Trophoblast cell (in vitro differentiated cells and primary cell): ENCODE data around the gene IQCH.

Experiments used
- DNase-seq, 2 donors: peaks; one replicate each; pipeline ENCODE4 v3.0.0-alpha.2; 2016
- H2AFZ ChIP-seq: 2 replicates; pipeline ENCODE4 v1.6.1; 2013; ENCODE audit warnings: low read length, moderate library complexity, mild to moderate bottlenecking; ENCODE audit not compliant: insufficient read depth, poor library complexity
- H2AK5ac ChIP-seq: 2 replicates; pipeline ENCODE4 v1.6.1; 2013; ENCODE audit warnings: mild to moderate bottlenecking, low read length
- H2BK120ac ChIP-seq: 2 replicates; pipeline ENCODE4 v1.6.1; 2013; ENCODE audit warnings: low read length, mild to moderate bottlenecking, moderate library complexity; ENCODE audit not compliant: insufficient read depth, poor library complexity
- H2BK12ac ChIP-seq: 2 replicates; pipeline ENCODE4 v1.6.1; 2013; ENCODE audit warnings: mild to moderate bottlenecking, low read length, moderate library complexity
- H2BK5ac ChIP-seq: 2 replicates; pipeline ENCODE4 v1.6.1; 2013; ENCODE audit warnings: low read length, low read depth, moderate library complexity, mild to moderate bottlenecking; ENCODE audit not compliant: poor library complexity
- H3K14ac ChIP-seq: 2 replicates; pipeline ENCODE4 v1.6.1; 2013; ENCODE audit warnings: mild to moderate bottlenecking, low read length
- H3K18ac ChIP-seq: 2 replicates; pipeline ENCODE4 v1.6.1; 2013; ENCODE audit warnings: mild to moderate bottlenecking, low read length
- H3K23ac ChIP-seq: 2 replicates; pipeline ENCODE4 v1.6.1; 2013; ENCODE audit warnings: low read length
- H3K27ac ChIP-seq: 2 replicates; pipeline ENCODE4 v1.5.1; 2013; ENCODE audit warnings: low read depth, mild to moderate bottlenecking, inconsistent platforms, low read length, moderate library complexity
- H3K27me3 ChIP-seq: 2 replicates; pipeline ENCODE4 v1.6.1; 2013; ENCODE audit warnings: inconsistent platforms, mild to moderate bottlenecking, low read length, moderate library complexity; ENCODE audit not compliant: insufficient read depth
- H3K36me3 ChIP-seq, 2 experiments: 1 replicate in 1 of 2; 2 replicates in 1 of 2; pipeline ENCODE4 v1.6.1; 2013; ENCODE audit warnings: low read length in 2 of 2, mild to moderate bottlenecking in 2 of 2, moderate library complexity in 1 of 2; ENCODE audit not compliant: insufficient read depth in 2 of 2, control insufficient read depth in 1 of 2
- H3K4ac ChIP-seq: 2 replicates; pipeline ENCODE4 v1.6.1; 2013; ENCODE audit warnings: low read depth, mild to moderate bottlenecking, low read length, moderate library complexity
- H3K4me1 ChIP-seq, 2 experiments: 1 replicate in 1 of 2; 2 replicates in 1 of 2; pipeline ENCODE4 v1.6.1; 2013; ENCODE audit warnings: low read length in 2 of 2, mild to moderate bottlenecking in 2 of 2, moderate library complexity in 1 of 2; ENCODE audit not compliant: insufficient read depth in 2 of 2, control insufficient read depth in 1 of 2
- H3K4me2 ChIP-seq: 2 replicates; pipeline ENCODE4 v1.6.1; 2013; ENCODE audit warnings: inconsistent platforms, mild to moderate bottlenecking, low read length, moderate library complexity
- H3K4me3 ChIP-seq: 2 replicates; pipeline ENCODE4 v1.5.1; 2013; ENCODE audit warnings: mild to moderate bottlenecking, low read depth, low read length, inconsistent platforms
- H3K79me1 ChIP-seq: one replicate; pipeline ENCODE4 v1.6.1; 2013; ENCODE audit warnings: low read length
- H3K79me2 ChIP-seq: 2 replicates; pipeline ENCODE4 v1.6.1; 2013; ENCODE audit warnings: low read length, mild to moderate bottlenecking; ENCODE audit not compliant: control insufficient read depth, insufficient read depth, poor library complexity
- H3K9ac ChIP-seq: 2 replicates; pipeline ENCODE4 v1.6.1; 2013; ENCODE audit warnings: mild to moderate bottlenecking, low read length
- H3K9me3 ChIP-seq: 2 replicates; pipeline ENCODE4 v1.6.1; 2013; ENCODE audit warnings: low read depth, mild to moderate bottlenecking, control low read depth, inconsistent platforms, low read length; ENCODE audit not compliant: insufficient read depth
- H4K12ac ChIP-seq: 2 replicates; pipeline ENCODE4 v1.6.1; 2013; ENCODE audit warnings: low read depth, mild to moderate bottlenecking, low read length, moderate library complexity
- H4K8ac ChIP-seq: 2 replicates; pipeline ENCODE4 v1.6.1; 2013; ENCODE audit warnings: low read depth, mild to moderate bottlenecking, low read length, moderate library complexity
- H4K91ac ChIP-seq: one replicate; pipeline ENCODE4 v1.6.1; 2013; ENCODE audit warnings: low read depth, mild to moderate bottlenecking, low read length, moderate library complexity
- WGBS: extraction: QIAGEN DNeasy Blood & Tissue Kit; methylation state at CpG from one replicate; pipeline ENCODE4 v1.1.7; 2013; ENCODE audit warnings: missing lambda C conversion rate; ENCODE audit not compliant: insufficient read length, insufficient coverage; ENCODE audit errors: extremely low coverage; 5-methylcytosine and 5-hydroxymethylcytosine counted together

The IQCH gene

GRCh38 chr15:67335534-67336222, 81.1 kb downstream of the IQCH start:
- Histone ChIP-seq H3K9ac (no peak overlapping the region), H3K14ac (no peak overlapping the region), H2BK5ac (no peak overlapping the region), H3K4me3 (no peak overlapping the region), H3K79me1 (no peaks in the 10 kb centered on the region), H3K23ac (no peak overlapping the region), H4K91ac (no peak overlapping the region), H3K18ac (no peak overlapping the region), H3K27ac (no peak overlapping the region), H2AFZ (no peak overlapping the region), H2AK5ac (no peak overlapping the region), H3K4ac (no peak overlapping the region), H3K4me2 (no peak overlapping the region), H4K8ac (no peak overlapping the region), H3K36me3 (no peaks in the 10 kb centered on the region), H4K12ac (no peak overlapping the region), H3K79me2 (no peaks in the 10 kb centered on the region), H2BK120ac (no peak overlapping the region), H3K9me3 (no peaks in the 10 kb centered on the region), H3K27me3 (no peaks in the 10 kb centered on the region), H2BK12ac (no peak overlapping the region), H3K4me1 (no peaks in the 10 kb centered on the region)
- no CpG with 5 or more reads among the region's 2 CpGs for WGBS
- no peak for DNase-seq

DNA sequence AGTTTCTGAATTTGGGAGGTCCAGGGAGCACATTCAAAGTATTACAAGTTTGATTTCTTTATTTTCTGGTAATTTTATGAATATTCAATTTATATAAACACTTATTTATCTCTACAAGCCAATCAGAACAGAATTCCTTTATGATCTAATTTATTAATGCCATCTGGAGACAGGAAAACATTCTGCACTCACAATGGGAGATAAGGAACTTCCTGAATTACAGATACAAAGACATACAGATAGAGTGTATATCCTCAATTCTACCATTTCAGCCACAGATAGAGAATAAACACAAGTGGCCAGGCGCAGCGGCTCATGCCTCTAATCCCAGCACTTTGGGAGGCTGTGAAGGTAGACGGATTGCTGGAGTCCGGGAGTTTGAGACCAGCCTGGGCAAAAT, 86.0 kb downstream of the IQCH start:
- H3K36me3 ChIP-seq = no peaks in the 10 kb centered on the region
- H3K4me3 ChIP-seq = no peak overlapping the region
- H3K79me2 ChIP-seq = no peaks in the 10 kb centered on the region
- H3K4me1 ChIP-seq = no peaks in the 10 kb centered on the region
- no peak overlapping the region for H3K14ac ChIP-seq
- H2BK5ac ChIP-seq = no peak overlapping the region
- H3K79me1 ChIP-seq = no peaks in the 10 kb centered on the region
- H3K4ac ChIP-seq = no peak overlapping the region
- H3K27ac ChIP-seq = no peak overlapping the region
- no peaks in the 10 kb centered on the region for H3K9me3 ChIP-seq
- H3K27me3 ChIP-seq = no peaks in the 10 kb centered on the region
- H3K9ac ChIP-seq = no peak overlapping the region
- H2AK5ac ChIP-seq = no peak overlapping the region
- no CpG with 5 or more reads among the region's 4 CpGs for WGBS
- no peak overlapping the region for H4K8ac ChIP-seq
- H4K91ac ChIP-seq = no peak overlapping the region
- no peak overlapping the region for H4K12ac ChIP-seq
- no peak overlapping the region for H3K23ac ChIP-seq
- no peak overlapping the region for H2BK120ac ChIP-seq
- DNase-seq = no peak
- H2AFZ ChIP-seq = no peak overlapping the region
- H3K4me2 ChIP-seq = no peak overlapping the region
- H2BK12ac ChIP-seq = no peak overlapping the region
- H3K18ac ChIP-seq = no peak overlapping the region

- no peaks in the 10 kb centered on the region for H3K79me2 ChIP-seq
- no peaks in the 10 kb centered on the region for H3K36me3 ChIP-seq
- no peak overlapping the region for H4K91ac ChIP-seq
- H4K8ac ChIP-seq = no peak overlapping the region
- DNase-seq = no peak
- no peak overlapping the region for H2AFZ ChIP-seq
- no peak overlapping the region for H2BK5ac ChIP-seq
- no peaks in the 10 kb centered on the region for H3K79me1 ChIP-seq
- H2BK12ac ChIP-seq = no peak overlapping the region
- no peaks in the 10 kb centered on the region for H3K9me3 ChIP-seq
- H3K14ac ChIP-seq = no peak overlapping the region
- H3K23ac ChIP-seq = no peak overlapping the region
- H3K27me3 ChIP-seq = no peaks in the 10 kb centered on the region
- no peak overlapping the region for H3K18ac ChIP-seq
- no CpG with 5 or more reads among the region's 2 CpGs for WGBS
- H3K27ac ChIP-seq = no peak overlapping the region
- no peak overlapping the region for H3K4me2 ChIP-seq
- H4K12ac ChIP-seq = no peak overlapping the region
- H2AK5ac ChIP-seq = no peak overlapping the region
- no peak overlapping the region for H3K4me3 ChIP-seq
- no peak overlapping the region for H3K4ac ChIP-seq
- no peak overlapping the region for H2BK120ac ChIP-seq
- H3K9ac ChIP-seq = no peak overlapping the region
- H3K4me1 ChIP-seq = no peaks in the 10 kb centered on the region
Observed at GRCh38 chr15:67341539-67341938, 87.0 kb downstream of the IQCH start.

DNA sequence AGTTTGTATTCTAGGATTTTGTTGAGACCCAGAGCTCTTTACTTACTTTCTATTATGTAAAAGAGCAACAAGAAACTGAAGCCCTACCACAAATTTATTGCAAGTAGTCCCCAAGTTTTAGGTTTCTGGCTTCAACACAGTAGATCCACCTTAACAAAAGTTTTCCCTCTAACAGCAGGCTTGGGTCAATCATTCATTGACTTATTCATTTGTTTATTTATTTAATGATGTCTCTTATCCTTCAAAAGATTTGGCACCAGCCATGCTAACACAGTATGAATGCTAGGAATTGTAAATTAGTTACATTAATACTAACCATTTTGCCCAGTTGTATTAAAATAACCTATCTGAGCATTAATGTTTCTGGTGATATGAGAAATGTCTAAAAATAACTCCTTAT, 88.6 kb downstream of the IQCH start:
- Histone ChIP-seq H3K23ac (no peak overlapping the region), H3K79me1 (no peaks in the 10 kb centered on the region), H3K4ac (no peak overlapping the region), H3K9ac (no peak overlapping the region), H3K18ac (no peak overlapping the region), H3K27me3 (no peaks in the 10 kb centered on the region), H4K91ac (no peak overlapping the region), H3K4me3 (no peak overlapping the region), H4K12ac (no peak overlapping the region), H3K36me3 (no peaks in the 10 kb centered on the region), H3K4me1 (no peaks in the 10 kb centered on the region), H3K27ac (no peak overlapping the region), H2AK5ac (no peak overlapping the region), H3K9me3 (no peaks in the 10 kb centered on the region), H2BK120ac (no peak overlapping the region), H2BK12ac (no peak overlapping the region), H2BK5ac (no peak overlapping the region), H3K79me2 (no peaks in the 10 kb centered on the region), H4K8ac (no peak overlapping the region), H2AFZ (no peak overlapping the region), H3K14ac (no peak overlapping the region), H3K4me2 (no peak overlapping the region)
- no peak for DNase-seq
